ENCODE data around the gene ATF5.
"Not testable (repeated sequence)": the region's sequence is repeated elsewhere in the genome, so short reads cannot be mapped to it uniquely, and the experiment has no call there.

Gene ATF5

GRCh38 chr19:49949742-49950589, 21.0 kb downstream of the ATF5 start:
- no peak for DNase-seq

- no peak for DNase-seq
These were observed 21.6 kb downstream of the ATF5 start for GRCh38 chr19:49950590-49950948.

GRCh38 chr19:49950956-49951526, 22.0 kb downstream of the ATF5 start:
- no peak for DNase-seq

GRCh38 chr19:49951806-49952478, 22.9 kb downstream of the ATF5 start:
- no peak for DNase-seq

GRCh38 chr19:49952479-49952836, 23.5 kb downstream of the ATF5 start:
- DNase-seq, result no peak

- DNase-seq, result no peak
These were observed 23.9 kb downstream of the ATF5 start for GRCh38 chr19:49952906-49953305.

GRCh38 chr19:49953416-49953815, 24.4 kb downstream of the ATF5 start:
- no peak for DNase-seq

GRCh38 chr19:49954092-49954829, 25.3 kb downstream of the ATF5 start:
- no peak for DNase-seq

- DNase-seq, result no peak
These were observed 25.9 kb downstream of the ATF5 start for GRCh38 chr19:49954933-49955332.

GRCh38 chr19:49956115-49956495, 27.1 kb downstream of the ATF5 start:
- DNase-seq, result no peak

- no peak for DNase-seq
These were observed 28.4 kb downstream of the ATF5 start for GRCh38 chr19:49957262-49957915.

- DNase-seq, result not testable (repeated sequence)
These were observed 29.1 kb downstream of the ATF5 start for GRCh38 chr19:49958144-49958543.

- DNase-seq, result not testable (repeated sequence)
These were observed 29.6 kb downstream of the ATF5 start for GRCh38 chr19:49958596-49958995.

- DNase-seq, result not testable (repeated sequence)
These were observed 30.9 kb downstream of the ATF5 start for GRCh38 chr19:49959892-49960291.

- DNase-seq, result not testable (repeated sequence)
These were observed 32.0 kb downstream of the ATF5 start, which contains the start of gene SIGLEC11 for GRCh38 chr19:49960980-49961379. Gene SIGLEC11, minus strand, starts transcription at chr19:49961172. Its CDS starts 91 bp downstream, at chr19:49961081.

GRCh38 chr19:49968279-49968922, 39.4 kb downstream of the ATF5 start:
- no peak for DNase-seq

GRCh38 chr19:49969355-49969754, 40.4 kb downstream of the ATF5 start:
- DNase-seq, result not testable (repeated sequence)

GRCh38 chr19:49971991-49972411, 43.0 kb downstream of the ATF5 start:
- DNase-seq, result no peak

GRCh38 chr19:49972841-49973240, 43.8 kb downstream of the ATF5 start:
- DNase-seq, result no peak

- DNase-seq, result no peak
These were observed 45.0 kb downstream of the ATF5 start for GRCh38 chr19:49973987-49974386.

GRCh38 chr19:49975051-49975450, 46.0 kb downstream of the ATF5 start:
- DNase-seq, result no peak

- DNase-seq, result no peak
These were observed 47.5 kb downstream of the ATF5 start for GRCh38 chr19:49976496-49976895.
